ENCODE data around the gene AP3D1. TPM values are rescaled to one million over a fixed set of nuclear protein-coding genes. Genes with fewer than 3 reads are reported as not detected.

The AP3D1 gene
- total and polyA plus RNA-seq, 9 of the 15 experiments (the other 6 are each of a cell fraction or from before 2014, with no cell fraction given): 1.2 to 86.1 (median 35.9) TPM

GRCh38 chr19:2084993-2085720, 66.2 kb downstream of the AP3D1 start:
- WGBS (ENCODE audit: insufficient coverage, low coverage, missing lambda C conversion rate): 69% methylated on average over 26 of the region's 28 CpGs
- no peaks in the 10 kb centered on the region for H3K9me3 ChIP-seq (replicated peaks; ENCODE audit: control insufficient read depth, insufficient read depth, low read depth, low read length)
- peak overlapping the region; percentile 9; the same call in 1 of the 2 replicates for H2AFZ ChIP-seq (ENCODE audit: low read depth, low read length)
- H3K36me3 ChIP-seq (ENCODE audit: control insufficient read depth, insufficient read depth, low read length): peaks cover 18% of the 10 kb centered on the region; the same call in 2 of the 3 replicates
- peak overlapping the region; percentile 59; the same call in 2 of the 3 replicates for H3K27ac ChIP-seq (ENCODE audit: extremely low read depth, low read depth, low read length)
- H4K20me1 ChIP-seq (replicated peaks; ENCODE audit: control insufficient read depth, insufficient read depth, low read length): no peaks in the 10 kb centered on the region
- no peaks in the 10 kb centered on the region for H3K27me3 ChIP-seq (ENCODE audit: control insufficient read depth in 2 of 2, insufficient read depth in 2 of 2, low read length in 2 of 2)
- H3K4me1 ChIP-seq (replicated peaks in 1 of 2; ENCODE audit: control insufficient read depth in 2 of 2, insufficient read depth in 2 of 2, low read length in 2 of 2): peaks cover 27 to 51% of the 10 kb centered on the region in 2 experiments; a peak in 4 of 5 replicates
- H3K79me2 ChIP-seq (ENCODE audit: control insufficient read depth, insufficient read depth, low read length): peaks cover 11% of the 10 kb centered on the region
- ATAC-seq: peak; percentile 70
- POLR2A ChIA-PET: interaction anchor here (1.0 kb wide), 1 partner anchor 50 kb away, joined by 3 read pairs; no protein-coding TSS in a partner anchor
- FAIRE-seq: peak; percentile 57
- H3K9ac ChIP-seq (ENCODE audit: insufficient read depth in 1 of 2, low read depth in 2 of 2, low read length in 2 of 2): peak overlapping the region; percentile 39 to 82; a peak in 3 of 4 replicates
- intact Hi-C loops (cut with micrococcal nuclease) (loop anchor here (5.0 kb wide), 1 partner anchor 68 kb away; the partner anchor contains the start of gene BTBD2), in situ Hi-C loops (cut with MboI) (no loop called here)
- no peaks in the 10 kb centered on the region for H3K9me1 ChIP-seq (ENCODE audit: control insufficient read depth, insufficient read depth, low read length)
- H3K4me3 ChIP-seq: no peak overlapping the region
- CTCF ChIA-PET (ENCODE audit: low intra/inter-chr PET ratio): no interaction called here
- no TSS peak for BruUV-seq (replicated peaks)
- peak in 2 of 4 experiments; percentile 70 for DNase-seq (ENCODE audit: extremely low read depth in 1 of 4, low spot score in 3 of 4)
- peak overlapping the region; percentile 39 for H3K4me2 ChIP-seq (ENCODE audit: insufficient read depth, low read length)
- TF ChIP-seq ZBTB11 (CRISPR knock-in tag; IDR thresholded peaks at IDR 0.05): peak in 2 of 3 experiments; percentile 76 to 79; a peak in 4 of 6 replicates
- TF ChIP-seq ZNF609 (CRISPR knock-in tag; IDR thresholded peaks at IDR 0.05; ENCODE audit: borderline replicate concordance): 0 out of 2 replicates have a peak, but pooled peaks have one; percentile 44
- TF ChIP-seq WHSC1 (IDR thresholded peaks at IDR 0.05; ENCODE audit: low read length): no peak
- TF ChIP-seq CCAR2 (IDR thresholded peaks at IDR 0.05; ENCODE audit: low read depth, low read length): no peak
- peak; percentile 93 for TF ChIP-seq ZNF384 (IDR thresholded peaks at IDR 0.05; ENCODE audit: low read depth, low read length)
- TF ChIP-seq CHD1 (IDR thresholded peaks at IDR 0.05; ENCODE audit: low read length): no peak
- TF ChIP-seq TFAP4 (CRISPR knock-in tag; IDR thresholded peaks at IDR 0.05; ENCODE audit: borderline replicate concordance): peak; percentile 19; the same call in 1 of the 2 replicates
- no peak for TF ChIP-seq ZNF277 (CRISPR knock-in tag; IDR thresholded peaks at IDR 0.05; ENCODE audit: borderline replicate concordance)
